Left ventricle myocardium inferior (tissue), 1 donor: ENCODE results near the gene DNAJC12. TPM values are rescaled to one million over a fixed set of nuclear protein-coding genes. Genes with fewer than 3 reads are reported as not detected.
"Not testable (repeated sequence)": the region's sequence is repeated elsewhere in the genome, so short reads cannot be mapped to it uniquely, and the experiment has no call there.

Experiments used
- DNase-seq: peaks from one replicate; pipeline ENCODE4 v3.0.0-alpha.2; 2020
- H3K27ac ChIP-seq: fragments of 200-600 bp; replicated peaks from 2 replicates; pipeline ENCODE4 v1.8.0; 2021
- H3K27me3 ChIP-seq: fragments of 200-600 bp; 2 replicates; pipeline ENCODE4 v1.8.0; 2021; ENCODE audit warnings: low read depth
- H3K36me3 ChIP-seq: fragments of 200-600 bp; 2 replicates; pipeline ENCODE4 v1.8.0; 2021
- H3K4me1 ChIP-seq: fragments of 200-600 bp; 2 replicates; pipeline ENCODE4 v1.8.0; 2021
- H3K4me3 ChIP-seq: fragments of 200-600 bp; 2 replicates; pipeline ENCODE4 v1.8.0; 2021; ENCODE audit warnings: mild to moderate bottlenecking, moderate library complexity
- H3K9me3 ChIP-seq: fragments of 200-600 bp; replicated peaks from 2 replicates; pipeline ENCODE4 v1.8.0; 2021
- intact Hi-C: fragments of 100-400 bp; cut with micrococcal nuclease; formaldehyde crosslinking; loops from one replicate; pipeline ENCODE4 v1.11.0; 2022
- total RNA-seq: library from RNA; stranded (reverse); fragmentation: NEBNext Ultra II Directional; extraction: Animal tissue kit (Norgen Biotek cat#: 25700); gene quantifications from one replicate; pipeline ENCODE4 v1.2.1, GENCODE V29; 2021
- TF ChIP-seq, protein P1 (sequence below): fragments of 200-600 bp; IDR thresholded peaks from 2 replicates; pipeline ENCODE4 v1.8.0; 2021; ENCODE audit warnings: antibody characterized with exemption, mild to moderate bottlenecking, borderline replicate concordance
- donor health status: DM: no; HTN: yes; CAD: no; lungs with severe emphysema.

DNAJC12 gene
- total RNA-seq, 1 donor from 2014 or later = 6.1 TPM

DNA sequence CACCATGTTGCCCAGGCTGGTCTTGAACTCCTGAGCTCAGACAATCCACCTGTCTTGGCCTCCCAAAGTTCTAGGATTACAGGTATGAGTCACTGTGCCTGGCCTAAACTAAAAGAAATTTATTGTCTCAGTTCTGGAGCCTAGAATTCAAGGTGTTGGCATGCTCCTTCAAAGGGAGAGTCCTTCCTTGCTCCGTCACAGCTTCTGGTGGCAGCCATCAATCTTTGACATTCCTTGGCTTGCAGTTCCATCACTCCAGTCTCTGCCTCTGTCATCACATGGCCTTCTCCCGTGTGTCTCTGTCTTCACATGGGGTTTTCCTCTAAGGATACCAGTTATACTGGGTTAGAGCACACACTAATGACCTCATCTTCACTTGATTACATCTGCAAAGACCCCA, 55.5 kb downstream of the DNAJC12 start:
- no peaks in the 10 kb centered on the region for H3K36me3 ChIP-seq
- H3K4me3 ChIP-seq = no peak overlapping the region
- no peaks in the 10 kb centered on the region for H3K27me3 ChIP-seq
- TF ChIP-seq, protein P1, sequence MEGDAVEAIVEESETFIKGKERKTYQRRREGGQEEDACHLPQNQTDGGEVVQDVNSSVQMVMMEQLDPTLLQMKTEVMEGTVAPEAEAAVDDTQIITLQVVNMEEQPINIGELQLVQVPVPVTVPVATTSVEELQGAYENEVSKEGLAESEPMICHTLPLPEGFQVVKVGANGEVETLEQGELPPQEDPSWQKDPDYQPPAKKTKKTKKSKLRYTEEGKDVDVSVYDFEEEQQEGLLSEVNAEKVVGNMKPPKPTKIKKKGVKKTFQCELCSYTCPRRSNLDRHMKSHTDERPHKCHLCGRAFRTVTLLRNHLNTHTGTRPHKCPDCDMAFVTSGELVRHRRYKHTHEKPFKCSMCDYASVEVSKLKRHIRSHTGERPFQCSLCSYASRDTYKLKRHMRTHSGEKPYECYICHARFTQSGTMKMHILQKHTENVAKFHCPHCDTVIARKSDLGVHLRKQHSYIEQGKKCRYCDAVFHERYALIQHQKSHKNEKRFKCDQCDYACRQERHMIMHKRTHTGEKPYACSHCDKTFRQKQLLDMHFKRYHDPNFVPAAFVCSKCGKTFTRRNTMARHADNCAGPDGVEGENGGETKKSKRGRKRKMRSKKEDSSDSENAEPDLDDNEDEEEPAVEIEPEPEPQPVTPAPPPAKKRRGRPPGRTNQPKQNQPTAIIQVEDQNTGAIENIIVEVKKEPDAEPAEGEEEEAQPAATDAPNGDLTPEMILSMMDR = no peak
- no peaks in the 10 kb centered on the region for H3K9me3 ChIP-seq
- H3K4me1 ChIP-seq = peaks cover 4% of the 10 kb centered on the region
- DNase-seq = no peak
- intact Hi-C loops = loop anchor here (10.0 kb wide), 1 partner anchor 88 kb away; the partner anchor contains the start of gene CTNNA3
- no peak overlapping the region for H3K27ac ChIP-seq

DNA sequence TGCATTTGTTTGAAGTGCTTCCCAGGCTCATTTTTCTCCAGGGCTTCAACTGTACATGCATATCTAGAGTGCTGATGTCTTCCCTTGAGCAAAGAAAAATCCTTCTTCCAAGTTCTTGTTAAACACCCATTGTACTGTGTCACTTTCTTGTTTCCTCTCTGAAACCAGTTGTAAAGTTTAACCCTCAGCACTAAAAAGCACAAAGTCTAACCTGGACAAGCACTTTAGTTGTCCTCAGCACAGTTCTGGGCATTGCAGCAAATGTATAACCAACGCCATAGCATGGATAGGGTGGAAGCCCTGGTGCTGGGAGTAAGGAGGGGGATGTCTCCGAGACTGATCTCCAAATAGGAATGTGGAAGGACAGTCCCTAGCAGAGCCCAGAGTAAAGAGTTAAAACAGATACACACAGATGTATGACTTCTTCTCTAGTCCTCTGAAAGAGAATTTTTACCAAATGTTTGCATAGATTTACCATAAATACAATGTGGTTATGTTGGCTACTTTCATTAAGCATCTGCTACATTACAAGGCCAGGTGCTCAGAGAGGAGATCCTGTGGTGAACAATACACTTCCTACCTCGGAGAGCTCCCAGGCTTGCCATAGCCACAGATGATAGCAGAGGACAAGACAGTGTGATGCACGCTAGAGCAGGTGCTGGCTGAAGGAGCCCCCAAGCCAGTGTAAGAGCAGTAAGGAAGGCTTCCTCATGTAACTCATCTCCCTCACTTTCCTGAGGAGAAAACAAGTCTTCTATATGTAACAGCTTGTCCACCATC, 57.0 kb downstream of the DNAJC12 start:
- Histone ChIP-seq H3K4me1 (peaks cover 4% of the 10 kb centered on the region), H3K36me3 (no peaks in the 10 kb centered on the region), H3K4me3 (no peak overlapping the region), H3K27ac (no peak overlapping the region), H3K9me3 (no peaks in the 10 kb centered on the region), H3K27me3 (no peaks in the 10 kb centered on the region)
- intact Hi-C loops = loop anchor here (10.0 kb wide), 1 partner anchor 86 kb away; the partner anchor contains the start of gene CTNNA3
- DNase-seq = no peak
- TF ChIP-seq, protein P1 = no peak

DNA sequence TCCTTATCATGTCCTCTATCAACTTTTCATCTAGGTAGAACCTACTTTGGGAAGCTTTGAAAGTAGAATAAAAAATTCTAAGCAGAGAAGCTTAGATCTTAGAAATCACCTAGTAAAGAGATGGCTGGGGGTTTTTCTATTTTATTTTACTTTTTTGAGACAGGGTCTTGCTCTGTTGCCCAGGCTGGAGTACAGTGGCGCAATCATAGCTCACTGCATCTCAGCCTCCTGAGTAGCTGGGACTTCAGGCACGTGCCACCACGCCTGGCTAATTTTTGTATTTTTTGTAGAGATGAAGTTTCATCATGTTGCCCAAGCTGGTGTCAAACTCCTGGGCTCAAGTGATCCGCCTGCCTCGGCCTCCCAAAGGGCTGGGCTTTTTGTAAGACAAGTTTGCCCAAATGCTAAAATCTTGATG, 57.8 kb downstream of the DNAJC12 start:
- intact Hi-C loops = loop anchor here (10.0 kb wide), 1 partner anchor 85 kb away; the partner anchor contains the start of gene CTNNA3
- H3K27me3 ChIP-seq, H3K4me3 ChIP-seq, DNase-seq, H3K9me3 ChIP-seq, H3K36me3 ChIP-seq, H3K4me1 ChIP-seq, H3K27ac ChIP-seq: not testable (repeated sequence)

- peaks cover 4% of the 10 kb centered on the region for H3K4me1 ChIP-seq
- DNase-seq = no peak
- intact Hi-C loops = loop anchor here (10.0 kb wide), 2 partner anchors 85 to 115 kb away; partner anchors contain the start of gene CTNNA3
- no peaks in the 10 kb centered on the region for H3K36me3 ChIP-seq
- no peak overlapping the region for H3K27ac ChIP-seq
- no peaks in the 10 kb centered on the region for H3K9me3 ChIP-seq
- no peak overlapping the region for H3K4me3 ChIP-seq
- TF ChIP-seq, protein P1 = peak; percentile 85
- no peaks in the 10 kb centered on the region for H3K27me3 ChIP-seq
These were observed 58.4 kb downstream of the DNAJC12 start for GRCh38 chr10:67779465-67780203.

- TF ChIP-seq, protein P1 = no peak
- H3K4me3 ChIP-seq = no peak overlapping the region
- no peak for DNase-seq
- H3K27ac ChIP-seq = no peak overlapping the region
- H3K36me3 ChIP-seq = no peaks in the 10 kb centered on the region
- no peaks in the 10 kb centered on the region for H3K9me3 ChIP-seq
- intact Hi-C loops = loop anchor here (10.0 kb wide), 1 partner anchor 112 kb away; no protein-coding TSS in a partner anchor
- H3K4me1 ChIP-seq = peaks cover 4% of the 10 kb centered on the region
- H3K27me3 ChIP-seq = no peaks in the 10 kb centered on the region
These were observed 61.6 kb downstream of the DNAJC12 start for GRCh38 chr10:67776371-67776770.

GRCh38 chr10:67775279-67775678, 62.7 kb downstream of the DNAJC12 start:
- DNase-seq = no peak
- Histone ChIP-seq H3K36me3 (no peaks in the 10 kb centered on the region), H3K9me3 (no peaks in the 10 kb centered on the region), H3K27me3 (no peaks in the 10 kb centered on the region), H3K4me1 (peaks cover 4% of the 10 kb centered on the region), H3K4me3 (no peak overlapping the region), H3K27ac (no peak overlapping the region)
- TF ChIP-seq, protein P1 = no peak
- intact Hi-C loops = loop anchor here (10.0 kb wide), 1 partner anchor 110 kb away; no protein-coding TSS in a partner anchor
